Tibial artery (tissue), 4 donors: ENCODE measurements around the gene M6PR.
"Not testable (repeated sequence)": the region's sequence is repeated elsewhere in the genome, so short reads cannot be mapped to it uniquely, and the experiment has no call there.

Experiments
- DNase-seq, 2 donors: peaks; one replicate each; pipeline ENCODE4 v3.0.0-alpha.2; 2019
- H3K27ac ChIP-seq, 2 donors: fragments of 200-600 bp; sonication (generic) in 1 of 2; 1 replicate in 1 of 2; 2 replicates in 1 of 2; pipeline ENCODE4 v1.5.1; 2018 to 2019; ENCODE audit warnings: mild to moderate bottlenecking in 1 of 2
- H3K27me3 ChIP-seq, 2 donors: fragments of 200-600 bp; sonication (generic) in 1 of 2; one replicate each; pipeline versions ENCODE4 v1.5.1 to v1.6.0; 2016 to 2019
- H3K36me3 ChIP-seq, 3 donors: fragments of 200-600 bp; sonication (generic) in 2 of 3; one replicate each; pipeline ENCODE4 v1.5.1; 2016 to 2019; ENCODE audit warnings: mild to moderate bottlenecking in 2 of 3
- H3K4me1 ChIP-seq, 4 donors: fragments of 200-600 bp; sonication (generic) in 2 of 4; 1 replicate in 3 of 4; 2 replicates in 1 of 4; pipeline ENCODE4 v1.5.1; 2016 to 2019
- H3K4me3 ChIP-seq, 2 donors: fragments of 200-600 bp; sonication (generic) in 1 of 2; 1 replicate in 1 of 2; 2 replicates in 1 of 2; pipeline ENCODE4 v1.5.1; 2018 to 2019; ENCODE audit warnings: mild to moderate bottlenecking in 2 of 2
- H3K9me3 ChIP-seq, 3 donors: fragments of 200-600 bp; sonication (generic) in 1 of 3; one replicate each; pipeline ENCODE4 v1.5.1; 2016 to 2019
- CTCF ChIP-seq, 2 experiments: fragments of 200-600 bp in 1 of 2; fragments of 450-650 bp in 1 of 2; IDR thresholded peaks; one replicate each; pipeline ENCODE4 v1.5.1; 2017 to 2019; ENCODE audit warnings: antibody characterized with exemption in 2 of 2, mild to moderate bottlenecking in 1 of 2, moderate library complexity in 1 of 2
- intact Hi-C: fragments of 100-400 bp; cut with DNase I; formaldehyde crosslinking; loops from one replicate; pipeline ENCODE4 v1.15.0; 2023; ENCODE audit warnings: low total_unique reads

The M6PR gene

GRCh38 chr12:8914033-8914715 lies 35.3 kb downstream of the M6PR start, which contains the start of gene PHC1:
PHC1 (plus strand) TSS chr12:8914509; CDS start chr12:8917678, 3,169 bp downstream.
- H3K9me3 ChIP-seq, H3K36me3 ChIP-seq, intact Hi-C loops, H3K27me3 ChIP-seq: not testable (repeated sequence)
- peak; percentile 75 to 84 for DNase-seq
- peak within 1 kb of the TSS; percentile 58 to 71 for H3K4me3 ChIP-seq
- H3K4me1 ChIP-seq, result peaks cover 0 to 25% (median 19%) of the 10 kb centered on the region in 4 donors
- TF ChIP-seq CTCF (IDR thresholded peaks at IDR 0.05), result peak; percentile 36 to 45
- peak within 1 kb of the TSS; percentile 91 to 92 for H3K27ac ChIP-seq

DNA sequence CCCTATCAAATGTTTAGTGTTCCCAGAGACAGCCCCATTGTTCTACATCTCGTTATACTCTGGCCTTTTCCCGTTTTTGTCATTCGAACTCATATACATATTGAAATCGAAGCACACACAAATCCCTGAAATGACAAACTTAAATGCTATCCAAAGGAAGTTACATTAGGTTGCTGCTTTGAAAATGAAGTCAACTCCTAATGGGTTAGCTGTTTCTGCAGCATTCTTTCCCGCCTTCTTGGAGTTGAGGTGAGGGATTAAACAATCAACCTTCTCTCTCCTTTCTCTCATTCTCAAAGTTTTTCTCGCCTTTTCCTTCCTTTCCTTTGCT lies 35.8 kb downstream of the M6PR start:
- Histone ChIP-seq H3K27me3 (no peaks in the 10 kb centered on the region), H3K9me3 (no peaks in the 10 kb centered on the region), H3K27ac (peak overlapping the region; percentile 91 to 92), H3K4me3 (peak overlapping the region; percentile 58 to 71), H3K4me1 (peaks cover 0 to 25% (median 19%) of the 10 kb centered on the region in 4 donors), H3K36me3 (peaks cover 0 to 4% (median 0%) of the 10 kb centered on the region in 3 donors)
- no peak for DNase-seq
- intact Hi-C loops, result no loop called here
- no peak for TF ChIP-seq CTCF (IDR thresholded peaks at IDR 0.05)

DNA sequence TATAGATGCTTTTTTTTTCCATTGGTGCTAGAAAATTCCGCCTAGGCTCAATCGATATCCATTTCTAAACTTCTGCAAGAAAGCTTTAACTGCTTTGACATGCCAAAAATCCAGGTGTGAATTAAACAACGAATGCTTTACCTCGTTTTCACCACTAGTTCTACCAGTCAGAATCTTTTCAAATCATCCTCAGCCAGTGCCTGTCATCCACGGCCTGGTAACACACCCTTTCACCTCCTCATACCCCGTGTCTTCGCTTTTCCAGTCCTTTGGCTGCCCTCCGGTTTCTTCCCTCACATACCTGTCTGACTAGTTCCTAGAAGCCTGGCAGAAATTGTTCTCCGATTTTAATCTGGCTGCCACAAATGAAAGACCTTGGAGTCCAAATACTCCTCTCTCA lies 36.5 kb downstream of the M6PR start:
- H3K36me3 ChIP-seq, result no peaks in the 10 kb centered on the region
- peaks cover 0 to 25% (median 19%) of the 10 kb centered on the region in 4 donors for H3K4me1 ChIP-seq
- H3K27me3 ChIP-seq, result no peaks in the 10 kb centered on the region
- no peak for TF ChIP-seq CTCF (IDR thresholded peaks at IDR 0.05)
- peak overlapping the region; percentile 91 to 92 for H3K27ac ChIP-seq
- intact Hi-C loops, result no loop called here
- no peaks in the 10 kb centered on the region for H3K9me3 ChIP-seq
- DNase-seq, result no peak
- peak overlapping the region; percentile 58 to 71 for H3K4me3 ChIP-seq

- no peak for TF ChIP-seq CTCF (IDR thresholded peaks at IDR 0.05)
- H3K9me3 ChIP-seq, result no peaks in the 10 kb centered on the region
- H3K4me3 ChIP-seq, result no peak overlapping the region
- no peaks in the 10 kb centered on the region for H3K27me3 ChIP-seq
- no peaks in the 10 kb centered on the region for H3K36me3 ChIP-seq
- DNase-seq, result no peak
- peak overlapping the region in 1 of 2 donors; percentile 92 for H3K27ac ChIP-seq
- intact Hi-C loops, result no loop called here
- peaks cover 0 to 25% (median 19%) of the 10 kb centered on the region in 4 donors for H3K4me1 ChIP-seq
Observed at GRCh38 chr12:8911606-8912268, 37.7 kb downstream of the M6PR start.

DNA sequence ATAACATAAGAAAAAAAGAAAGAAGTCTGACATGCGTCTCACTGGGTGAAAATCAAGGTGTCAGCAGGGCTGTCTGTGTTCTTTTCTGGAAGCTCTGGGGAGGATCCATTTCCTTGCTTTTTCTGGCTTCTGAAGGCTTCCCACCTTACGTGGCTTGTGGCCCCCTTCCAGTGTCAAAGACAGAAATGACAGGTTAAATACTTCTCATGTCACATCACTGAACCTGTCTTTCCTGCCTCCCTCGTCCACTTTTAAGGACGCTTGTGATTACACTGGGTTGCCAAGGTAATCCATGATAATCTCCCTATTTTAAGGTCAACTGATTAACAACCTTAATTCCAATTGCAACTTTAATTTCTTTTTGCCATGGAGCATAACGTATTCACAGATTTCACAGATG lies 39.7 kb downstream of the M6PR start:
- H3K4me3 ChIP-seq, result no peak overlapping the region
- H3K9me3 ChIP-seq, result no peaks in the 10 kb centered on the region

More for the DNA sequence above, 39.7 kb downstream of the M6PR start:
- no peaks in the 10 kb centered on the region for H3K36me3 ChIP-seq
- H3K27me3 ChIP-seq, result no peaks in the 10 kb centered on the region
- peaks cover 0 to 11% (median 8%) of the 10 kb centered on the region in 4 donors for H3K4me1 ChIP-seq
- intact Hi-C loops, result no loop called here
- no peak for TF ChIP-seq CTCF (IDR thresholded peaks at IDR 0.05)
- DNase-seq, result no peak
- H3K27ac ChIP-seq, result no peak overlapping the region
